GM18505 (cell line): ENCODE results near the gene CLEC1B.
"Not testable (repeated sequence)": the region's sequence is repeated elsewhere in the genome, so short reads cannot be mapped to it uniquely, and the experiment has no call there.

Experiments used
- ATAC-seq: cut with Tn5 transposase; IDR thresholded peaks from one replicate; pipeline ENCODE4 v1.9.1; 2021; ENCODE audit not compliant: unreplicated experiment
- POLR2A ChIP-seq: IDR thresholded peaks from 4 replicates; pipeline ENCODE4 v1.6.1; 2011; ENCODE audit warnings: borderline replicate concordance; ENCODE audit not compliant: insufficient read depth, insufficient read length; ENCODE audit errors: extremely low read depth

Gene CLEC1B

DNA sequence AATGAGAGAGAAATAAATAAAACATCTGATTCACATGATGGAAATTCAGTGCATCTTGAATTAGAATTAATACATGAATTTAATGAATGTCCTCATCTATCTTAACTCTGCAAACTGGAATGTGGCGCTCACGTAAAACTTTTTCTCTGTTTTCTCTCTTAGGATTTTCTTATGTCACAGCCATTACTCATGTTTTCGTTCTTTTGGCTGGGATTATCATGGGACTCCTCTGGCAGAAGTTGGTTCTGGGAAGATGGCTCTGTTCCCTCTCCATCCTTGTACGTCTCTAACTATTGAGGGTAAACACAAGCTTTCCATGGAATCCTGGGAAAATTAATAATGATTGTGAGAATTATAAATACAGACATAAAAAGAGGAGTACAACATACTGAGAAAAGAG lies 16.5 kb upstream of the CLEC1B start:
- ATAC-seq: no peak
- TF ChIP-seq POLR2A: no peak

- ATAC-seq: no peak
- no peak for TF ChIP-seq POLR2A
Observed at GRCh38 chr12:10012630-10013330, 13.9 kb upstream of the CLEC1B start.

DNA sequence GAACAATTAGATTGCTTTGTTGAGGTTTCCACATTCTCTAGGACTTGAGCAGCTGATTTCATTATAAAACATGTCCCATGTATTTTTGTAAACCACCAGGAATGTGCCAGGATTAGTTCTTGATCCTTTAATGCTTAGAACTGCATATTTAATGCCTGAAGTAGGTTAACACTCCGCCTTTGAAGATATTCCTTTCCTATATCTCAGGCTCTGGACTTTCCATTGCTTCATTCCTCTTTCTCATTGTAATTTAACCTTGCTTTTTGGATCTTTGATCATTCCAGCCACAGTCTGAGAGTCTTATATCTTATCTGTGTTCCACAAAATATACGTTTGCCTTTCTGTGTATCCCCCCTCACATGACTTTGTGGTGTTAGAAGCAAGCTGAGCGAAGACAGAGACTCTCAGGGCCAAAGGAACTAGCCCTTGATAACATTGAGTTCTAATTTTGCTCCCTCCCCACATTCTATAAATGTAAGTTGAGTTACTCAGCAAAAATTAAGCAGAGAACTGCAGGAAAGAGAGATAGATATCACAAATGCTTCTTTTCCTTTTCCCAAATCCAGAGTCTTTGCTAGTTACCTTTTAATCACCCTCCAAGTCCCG lies 2.4 kb upstream of the CLEC1B start:
- TF ChIP-seq POLR2A: no peak
- ATAC-seq: no peak

GRCh38 chr12:9992296-9992695 lies 6.6 kb downstream of the CLEC1B start:
- no peak for TF ChIP-seq POLR2A
- no peak for ATAC-seq

DNA sequence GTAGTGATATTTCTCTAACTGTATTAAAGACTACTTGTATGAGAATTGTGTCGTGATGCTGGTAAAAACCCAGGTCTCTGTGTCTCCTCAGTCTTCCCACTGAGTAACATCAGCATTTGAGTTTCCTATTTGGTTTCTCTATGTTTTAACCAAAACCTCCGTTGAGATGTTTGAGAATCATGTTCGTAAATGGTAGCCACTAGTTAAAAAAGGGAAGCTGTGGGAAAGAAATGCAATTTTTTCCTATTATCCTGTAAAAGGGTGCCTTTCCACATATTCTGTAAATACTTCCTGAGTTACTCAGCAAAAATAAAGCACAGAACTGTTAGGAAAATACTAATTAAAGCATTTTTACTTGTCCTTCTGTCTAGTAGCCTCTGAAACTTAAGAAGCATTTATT lies 7.0 kb downstream of the CLEC1B start:
- no peak for TF ChIP-seq POLR2A
- ATAC-seq: no peak

DNA sequence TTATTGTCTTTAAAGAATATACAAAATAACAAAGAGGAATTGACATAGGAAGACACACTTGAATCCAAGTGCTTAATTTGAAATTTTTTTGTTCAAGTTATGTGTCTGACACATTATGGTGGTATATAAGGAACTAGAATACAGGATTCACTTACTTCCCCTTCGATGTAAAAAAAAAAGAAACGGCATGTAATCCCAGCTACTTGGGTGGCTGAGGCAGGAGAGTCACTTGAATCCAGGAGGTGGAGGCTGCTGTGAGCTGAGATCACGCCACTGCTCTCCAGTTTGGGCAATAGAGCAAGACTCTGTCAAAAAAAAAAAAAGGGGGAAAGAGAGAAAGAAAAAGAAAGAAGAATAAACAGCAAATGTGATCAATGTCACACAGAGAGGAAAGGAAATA lies 18.8 kb downstream of the CLEC1B start:
- TF ChIP-seq POLR2A: no peak

DNA sequence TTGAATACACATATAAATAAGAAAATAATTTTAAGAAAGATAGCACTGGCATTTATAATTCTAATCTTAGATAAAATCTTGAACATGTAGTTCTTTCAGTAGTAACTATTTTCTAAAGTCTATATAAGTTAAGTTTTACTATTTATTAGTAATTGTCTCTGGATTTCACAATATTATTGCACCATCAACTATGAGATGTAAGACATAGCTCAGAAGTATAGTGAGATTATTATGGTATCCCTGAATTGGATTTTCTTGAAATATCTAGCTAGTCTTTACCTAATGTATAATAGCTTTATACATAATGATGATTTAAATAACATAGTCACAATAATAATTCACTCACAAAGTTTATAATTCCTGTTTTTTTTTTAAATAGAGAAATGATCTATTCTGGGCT lies 21.0 kb downstream of the CLEC1B start:
- TF ChIP-seq POLR2A: no peak
- ATAC-seq: no peak

More for the DNA sequence above, 18.8 kb downstream of the CLEC1B start:
- ATAC-seq: no peak

DNA sequence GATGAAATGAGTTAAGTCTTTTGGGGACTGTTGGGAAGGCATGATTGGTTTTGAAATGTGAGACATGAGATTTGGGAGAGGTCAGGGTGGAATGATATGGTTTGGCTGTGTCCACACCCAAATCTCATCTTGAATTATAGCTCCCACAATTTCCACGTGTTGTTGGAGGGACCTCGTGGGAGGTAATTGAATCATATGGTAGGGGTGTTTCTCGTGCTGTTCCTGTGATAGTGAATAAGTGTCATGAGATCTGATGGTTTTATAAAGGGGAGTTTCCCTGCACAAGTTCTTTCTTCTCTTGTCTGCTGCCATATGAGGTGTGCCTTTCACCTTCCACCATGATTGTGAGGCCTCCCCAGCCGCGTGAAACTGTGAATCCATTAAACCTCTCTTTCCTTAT lies 22.3 kb downstream of the CLEC1B start:
- not testable (repeated sequence) for ATAC-seq

DNA sequence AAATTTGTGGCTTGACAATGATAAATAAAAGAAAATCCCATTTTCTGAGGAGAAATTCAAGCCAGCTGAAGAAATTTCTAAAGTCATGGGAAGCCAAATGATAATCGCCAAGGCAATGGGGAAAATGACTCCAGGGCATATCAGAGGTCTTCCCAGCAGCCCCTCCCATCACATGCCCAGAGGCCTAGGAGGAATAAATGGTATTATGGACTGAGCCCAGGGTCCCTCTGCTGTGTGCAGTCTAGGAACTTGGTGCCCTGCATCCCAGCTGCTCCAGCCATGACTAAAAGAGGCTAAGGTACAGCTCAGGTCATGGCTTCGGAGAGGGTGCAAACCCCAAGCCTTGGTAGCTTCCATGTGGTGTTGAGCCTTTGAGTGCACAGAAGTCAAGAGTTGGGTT lies 23.3 kb downstream of the CLEC1B start:
- no peak for ATAC-seq
- TF ChIP-seq POLR2A: no peak

DNA sequence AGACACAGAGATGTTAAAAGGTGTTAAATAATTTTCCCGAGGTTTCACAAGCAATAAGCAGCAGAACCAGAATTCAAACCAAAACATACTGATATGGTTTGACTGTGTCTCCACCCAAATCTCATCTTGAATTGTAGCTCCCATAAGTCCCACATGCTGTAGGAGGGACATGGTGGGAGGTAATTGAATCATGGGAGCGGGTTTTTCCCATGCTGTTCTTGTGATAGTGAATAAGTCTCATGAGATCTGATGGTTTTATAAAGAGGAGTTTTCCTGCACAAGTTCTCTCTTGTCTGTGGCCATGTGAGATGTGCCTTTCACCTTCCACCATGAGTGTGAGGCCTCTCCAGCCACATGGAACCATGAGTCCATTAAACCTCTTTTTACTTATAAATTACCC lies 24.2 kb downstream of the CLEC1B start:
- not testable (repeated sequence) for ATAC-seq

DNA sequence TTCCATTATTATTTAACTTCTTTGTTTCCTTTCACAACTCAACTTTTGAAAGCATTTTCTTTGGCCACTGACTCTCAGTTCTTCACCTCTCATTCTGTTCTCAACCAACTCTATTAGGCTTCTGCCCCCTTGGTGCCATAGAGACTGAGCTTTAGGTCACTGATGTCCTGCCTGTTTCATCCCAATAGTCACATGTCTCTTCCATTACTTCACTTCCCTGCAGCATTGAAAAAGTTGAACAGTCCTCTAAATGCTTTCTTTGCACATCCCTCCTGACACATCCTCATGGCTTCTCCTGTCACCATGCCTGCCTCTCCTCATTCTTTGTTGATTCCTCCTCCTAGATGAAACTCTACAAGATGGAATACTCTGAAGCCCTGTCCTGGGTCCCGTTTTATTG lies 25.0 kb downstream of the CLEC1B start:
- TF ChIP-seq POLR2A: no peak
- ATAC-seq: no peak

DNA sequence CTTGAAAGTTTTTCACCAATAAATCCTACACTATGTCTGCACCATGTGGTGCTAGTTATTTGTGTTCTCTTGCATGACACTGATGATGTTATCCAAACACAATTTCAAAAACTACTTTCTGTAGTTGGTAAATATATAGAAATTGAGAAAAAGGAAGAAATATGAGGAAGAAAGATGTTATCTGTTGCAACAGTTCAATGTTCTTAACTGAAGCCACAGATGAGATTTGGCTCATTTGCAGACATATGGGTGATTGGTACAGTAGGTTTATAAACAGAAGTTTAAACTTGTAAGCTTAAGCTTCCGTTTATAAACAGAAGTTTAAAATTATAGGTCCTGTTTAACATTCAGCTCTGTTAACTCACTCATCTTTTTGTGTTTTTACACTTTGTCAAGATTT lies 27.7 kb downstream of the CLEC1B start, which contains the start of gene CLEC12A:
TSS of gene CLEC12A (plus strand) at position 229 of the 400 bp plus-strand sequence. CDS start 188 bp downstream, outside the sequence.
- TF ChIP-seq POLR2A: no peak
- ATAC-seq: no peak

DNA sequence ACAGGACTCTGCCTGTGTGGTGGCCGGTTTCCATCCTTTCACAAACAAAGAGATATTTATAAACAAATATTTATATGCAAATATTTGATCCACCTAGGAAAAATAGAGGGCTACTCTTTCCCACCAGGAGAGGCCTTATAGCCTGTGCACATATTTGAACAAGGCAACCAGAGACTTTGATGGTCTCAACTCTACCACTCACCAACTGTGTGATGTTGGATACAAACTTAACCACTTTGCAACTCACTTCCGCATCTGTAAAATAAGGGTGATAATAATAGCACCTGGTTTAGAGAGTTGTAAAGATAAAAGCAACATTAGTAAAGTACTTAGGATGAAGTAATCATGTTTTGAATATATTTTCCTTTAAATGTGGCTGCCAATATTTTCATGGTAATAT lies 29.2 kb downstream of the CLEC1B start:
- no peak for ATAC-seq
- no peak for TF ChIP-seq POLR2A

DNA sequence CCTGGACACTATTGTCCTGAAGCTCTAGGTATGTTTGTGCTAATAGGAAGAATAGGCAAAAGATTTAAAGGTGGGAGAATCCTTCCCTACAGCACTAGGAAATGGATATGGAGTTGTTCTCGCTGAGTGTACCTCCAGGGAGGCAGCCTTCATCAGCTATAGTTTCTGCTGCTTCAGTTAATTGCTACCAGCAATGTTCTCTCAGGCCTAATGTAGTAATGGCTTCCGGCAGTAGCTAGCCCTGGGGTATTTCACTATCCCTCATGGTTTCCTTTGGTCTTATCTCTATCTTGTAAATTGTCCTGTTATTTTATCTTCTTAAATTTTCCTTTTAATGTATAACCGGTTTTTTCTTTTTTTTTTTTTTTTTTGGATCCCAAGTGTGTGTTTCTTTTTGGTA lies 37.0 kb downstream of the CLEC1B start:
- TF ChIP-seq POLR2A: no peak
- ATAC-seq: no peak

- no peak for TF ChIP-seq POLR2A
- ATAC-seq: no peak
Observed at GRCh38 chr12:9961106-9961505, 37.8 kb downstream of the CLEC1B start.
